ENCODE data around the gene C21orf58. TPM values are rescaled to one million over a fixed set of nuclear protein-coding genes. Genes with fewer than 3 reads are reported as not detected.
A peak's percentile ranks its signal among the peaks of the same experiment; 100 is the strongest.

The C21orf58 gene
- total RNA-seq, 6 experiments from 2014 or later, result 1.00 to 2.4 (median 1.4) TPM

GRCh38 chr21:46357684-46358425, 34.2 kb upstream of the C21orf58 start:
- WGBS (ENCODE audit: insufficient coverage, low coverage, low lambda C conversion rate, missing lambda C conversion rate), result 92% methylated on average over 13 of the region's 19 CpGs
- intact Hi-C loops (cut with DNase I), result no loop called here
- Histone ChIP-seq H3K4me1 (no peaks in the 10 kb centered on the region), H3K27me3 (no peaks in the 10 kb centered on the region), H3K27ac (no peak overlapping the region), H3K36me3 (peaks cover 0 to 33% (median 5%) of the 10 kb centered on the region in 4 donors), H3K9me3 (no peaks in the 10 kb centered on the region), H3K4me3 (no peak overlapping the region)
- ATAC-seq, result peak in 1 of 4 donors; percentile 10
- TF ChIP-seq POLR2A (IDR thresholded peaks at IDR 0.05) (no peak), CTCF (IDR thresholded peaks at IDR 0.05) (no peak)
- DNase-seq, result no peak

- WGBS (ENCODE audit: insufficient coverage, low coverage, low lambda C conversion rate, missing lambda C conversion rate), result 93% methylated on average over 4 of the region's 4 CpGs
- Histone ChIP-seq H3K36me3 (peaks cover 0 to 37% (median 8%) of the 10 kb centered on the region in 4 donors), H3K27ac (no peak overlapping the region), H3K4me1 (no peaks in the 10 kb centered on the region), H3K9me3 (no peaks in the 10 kb centered on the region), H3K27me3 (no peaks in the 10 kb centered on the region), H3K4me3 (no peak overlapping the region)
- no peak for DNase-seq
- no peak for ATAC-seq
- intact Hi-C loops (cut with DNase I), result no loop called here
- TF ChIP-seq POLR2A (IDR thresholded peaks at IDR 0.05), result no peak
- no peak for TF ChIP-seq CTCF (IDR thresholded peaks at IDR 0.05)
Observed at GRCh38 chr21:46357335-46357604, 33.6 kb upstream of the C21orf58 start.

- no peak overlapping the region for H3K4me3 ChIP-seq
- 88% methylated on average over 16 of the region's 23 CpGs for WGBS (ENCODE audit: insufficient coverage, low coverage, low lambda C conversion rate, missing lambda C conversion rate)
- H3K27ac ChIP-seq, result no peak overlapping the region
- H3K4me1 ChIP-seq, result no peaks in the 10 kb centered on the region
- H3K27me3 ChIP-seq, result no peaks in the 10 kb centered on the region
- ATAC-seq (peak in 2 of 4 donors; percentile 4 to 11), DNase-seq (no peak)
- H3K36me3 ChIP-seq, result peaks cover 0 to 38% (median 10%) of the 10 kb centered on the region in 4 donors
- no peaks in the 10 kb centered on the region for H3K9me3 ChIP-seq
- no peak for TF ChIP-seq POLR2A (IDR thresholded peaks at IDR 0.05)
- TF ChIP-seq CTCF (IDR thresholded peaks at IDR 0.05), result no peak
- intact Hi-C loops (cut with DNase I), result no loop called here
Observed at GRCh38 chr21:46356494-46357334, 33.0 kb upstream of the C21orf58 start.

- WGBS (ENCODE audit: insufficient coverage, low coverage, low lambda C conversion rate, missing lambda C conversion rate), result 97% methylated on average over 6 of the region's 13 CpGs
- intact Hi-C loops (cut with DNase I), result no loop called here
- no peak overlapping the region for H3K27ac ChIP-seq
Observed at GRCh38 chr21:46356005-46356338, 32.3 kb upstream of the C21orf58 start.

More at GRCh38 chr21:46356005-46356338, 32.3 kb upstream of the C21orf58 start:
- Histone ChIP-seq H3K36me3 (peaks cover 0 to 39% (median 12%) of the 10 kb centered on the region in 4 donors), H3K4me3 (no peak overlapping the region), H3K4me1 (no peaks in the 10 kb centered on the region), H3K27me3 (no peaks in the 10 kb centered on the region), H3K9me3 (no peaks in the 10 kb centered on the region)
- TF ChIP-seq CTCF (IDR thresholded peaks at IDR 0.05) (no peak), POLR2A (IDR thresholded peaks at IDR 0.05) (no peak)
- ATAC-seq (peak in 2 of 4 donors; percentile 12 to 16), DNase-seq (no peak)
